ENCODE measurements around the gene CLPSL2.

DNA sequence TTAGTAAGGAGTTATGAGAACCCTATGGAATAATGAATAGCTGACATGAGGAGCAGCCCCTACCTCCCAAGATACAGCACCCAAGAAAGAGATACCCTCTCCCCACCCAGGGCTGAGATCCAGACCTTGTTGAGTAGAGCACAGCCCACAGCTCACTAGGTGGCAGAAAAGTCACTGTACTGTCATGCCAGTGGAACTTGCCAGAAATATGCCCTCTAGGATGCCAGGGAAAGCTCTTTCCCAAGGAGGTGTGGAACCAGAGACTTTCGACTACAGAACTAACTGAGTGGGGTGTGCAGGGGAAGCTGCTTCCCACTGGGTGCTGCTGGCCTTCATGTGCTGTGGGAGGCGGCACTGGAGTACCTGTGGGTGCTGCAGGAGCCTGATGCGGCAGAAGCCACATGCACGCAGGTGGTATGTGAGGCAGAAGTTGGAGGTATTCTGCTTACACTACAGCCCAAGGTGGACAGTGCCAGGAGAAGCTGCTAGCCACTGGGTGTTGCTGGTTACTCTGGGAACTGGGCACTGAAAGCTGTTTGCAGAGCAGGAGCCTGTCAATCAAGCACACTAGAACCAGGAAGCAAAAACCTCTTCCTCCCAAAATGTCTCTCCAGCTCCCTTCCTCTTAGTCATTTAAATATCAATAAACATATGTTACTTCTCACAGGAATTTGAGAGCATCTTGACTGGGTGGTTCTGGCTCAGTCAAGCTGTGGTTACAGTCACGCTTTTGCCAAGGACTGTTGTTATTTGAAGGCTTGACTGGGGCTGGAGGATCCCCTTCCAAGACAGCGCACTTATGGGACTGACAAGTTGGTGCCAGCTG is 21.7 kb upstream of the CLPSL2 start:
- TF ChIP-seq, protein P1, sequence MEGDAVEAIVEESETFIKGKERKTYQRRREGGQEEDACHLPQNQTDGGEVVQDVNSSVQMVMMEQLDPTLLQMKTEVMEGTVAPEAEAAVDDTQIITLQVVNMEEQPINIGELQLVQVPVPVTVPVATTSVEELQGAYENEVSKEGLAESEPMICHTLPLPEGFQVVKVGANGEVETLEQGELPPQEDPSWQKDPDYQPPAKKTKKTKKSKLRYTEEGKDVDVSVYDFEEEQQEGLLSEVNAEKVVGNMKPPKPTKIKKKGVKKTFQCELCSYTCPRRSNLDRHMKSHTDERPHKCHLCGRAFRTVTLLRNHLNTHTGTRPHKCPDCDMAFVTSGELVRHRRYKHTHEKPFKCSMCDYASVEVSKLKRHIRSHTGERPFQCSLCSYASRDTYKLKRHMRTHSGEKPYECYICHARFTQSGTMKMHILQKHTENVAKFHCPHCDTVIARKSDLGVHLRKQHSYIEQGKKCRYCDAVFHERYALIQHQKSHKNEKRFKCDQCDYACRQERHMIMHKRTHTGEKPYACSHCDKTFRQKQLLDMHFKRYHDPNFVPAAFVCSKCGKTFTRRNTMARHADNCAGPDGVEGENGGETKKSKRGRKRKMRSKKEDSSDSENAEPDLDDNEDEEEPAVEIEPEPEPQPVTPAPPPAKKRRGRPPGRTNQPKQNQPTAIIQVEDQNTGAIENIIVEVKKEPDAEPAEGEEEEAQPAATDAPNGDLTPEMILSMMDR (IDR thresholded peaks at IDR 0.05; ENCODE audit: low read length), result peak; percentile 13; the same call in 1 of the 2 replicates
- TF ChIP-seq EZH2 (IDR thresholded peaks at IDR 0.05; ENCODE audit: borderline replicate concordance, low read length), result no peak
